IPS-18c (cell line): ENCODE results near the gene RHCG.

ENCODE experiments used
- H3K4me3 ChIP-seq: 2 replicates; pipeline ENCODE4 v1.7.0; 2013; ENCODE audit warnings: low read depth, mild to moderate bottlenecking, low read length, moderate library complexity; ENCODE audit not compliant: insufficient read depth
- H3K9me3 ChIP-seq: one replicate; pipeline ENCODE4 v1.6.1; 2013; ENCODE audit warnings: mild to moderate bottlenecking, low read length, moderate library complexity; ENCODE audit not compliant: control insufficient read depth, insufficient read depth

RHCG gene

GRCh38 chr15:89459271-89460038 lies 36.9 kb downstream of the RHCG start:
- H3K4me3 ChIP-seq, result no peak overlapping the region
- H3K9me3 ChIP-seq, result no peaks in the 10 kb centered on the region

DNA sequence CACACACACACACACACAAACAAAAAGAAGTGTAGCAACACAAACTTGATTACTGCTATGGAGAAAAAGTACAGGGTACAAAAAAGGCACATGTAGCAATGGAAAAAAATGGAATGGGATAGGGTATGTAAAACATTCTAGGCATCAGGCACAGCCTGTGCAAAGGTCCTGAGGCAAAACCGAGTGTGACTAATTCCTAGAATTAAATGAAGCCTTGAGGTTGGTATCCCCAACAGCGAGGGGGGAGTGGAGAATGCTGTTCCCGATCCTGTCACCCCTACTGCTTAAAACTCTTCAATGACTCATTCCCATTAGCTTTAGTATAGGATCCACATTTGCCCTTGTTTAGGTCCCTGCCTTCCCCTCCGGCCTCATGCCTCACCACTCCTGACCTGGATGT lies 37.9 kb downstream of the RHCG start:
- H3K9me3 ChIP-seq, result no peaks in the 10 kb centered on the region

GRCh38 chr15:89457086-89457485 lies 39.3 kb downstream of the RHCG start:
- Histone ChIP-seq H3K9me3 (no peaks in the 10 kb centered on the region), H3K4me3 (no peak overlapping the region)

More for the DNA sequence above, 37.9 kb downstream of the RHCG start:
- H3K4me3 ChIP-seq, result no peak overlapping the region

DNA sequence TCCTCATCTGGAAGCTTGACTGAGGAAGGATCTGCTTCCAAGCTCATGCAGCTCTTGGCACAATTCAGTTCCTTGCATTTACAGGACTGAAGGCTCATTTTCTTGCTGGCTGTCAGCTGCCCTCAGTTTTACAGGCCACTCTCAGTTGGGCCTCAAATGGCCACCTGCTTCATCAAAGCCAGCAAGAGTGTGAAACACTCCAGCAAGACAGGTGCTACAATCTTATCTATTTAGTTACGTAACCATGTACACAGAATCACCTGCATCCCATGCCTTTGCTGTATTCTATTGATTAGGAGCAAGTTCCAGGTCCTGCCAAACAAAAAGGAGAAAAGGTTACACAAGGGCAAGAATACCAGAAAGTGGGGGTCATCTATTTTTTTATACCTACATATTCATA lies 40.8 kb downstream of the RHCG start:
- Histone ChIP-seq H3K4me3 (no peak overlapping the region), H3K9me3 (no peaks in the 10 kb centered on the region)

- Histone ChIP-seq H3K9me3 (no peaks in the 10 kb centered on the region), H3K4me3 (no peak overlapping the region)
Observed at GRCh38 chr15:89452330-89452836, 44.0 kb downstream of the RHCG start.

DNA sequence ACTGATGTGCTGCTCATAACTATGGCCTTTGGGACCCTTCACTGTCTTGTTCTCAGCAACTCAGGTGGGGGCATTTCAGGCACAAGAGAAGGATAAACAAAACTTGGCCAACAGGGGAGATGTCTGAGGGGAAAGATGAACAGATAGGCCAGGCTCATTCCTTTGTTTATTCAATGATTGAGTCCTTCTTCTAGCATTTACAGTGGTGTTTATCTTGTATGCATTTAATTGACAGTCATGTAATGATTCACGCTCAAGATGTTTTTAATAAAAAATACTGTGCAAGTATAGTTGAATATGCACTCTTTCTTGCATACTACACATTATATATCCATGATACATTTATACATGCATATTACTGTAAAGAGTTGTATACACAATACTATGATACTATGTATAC lies 44.5 kb downstream of the RHCG start:
- Histone ChIP-seq H3K9me3 (no peaks in the 10 kb centered on the region), H3K4me3 (no peak overlapping the region)

GRCh38 chr15:89450076-89451006 lies 46.0 kb downstream of the RHCG start:
- no peaks in the 10 kb centered on the region for H3K9me3 ChIP-seq
- no peak overlapping the region for H3K4me3 ChIP-seq

- no peaks in the 10 kb centered on the region for H3K9me3 ChIP-seq
Observed at GRCh38 chr15:89448825-89449224, 47.6 kb downstream of the RHCG start.

DNA sequence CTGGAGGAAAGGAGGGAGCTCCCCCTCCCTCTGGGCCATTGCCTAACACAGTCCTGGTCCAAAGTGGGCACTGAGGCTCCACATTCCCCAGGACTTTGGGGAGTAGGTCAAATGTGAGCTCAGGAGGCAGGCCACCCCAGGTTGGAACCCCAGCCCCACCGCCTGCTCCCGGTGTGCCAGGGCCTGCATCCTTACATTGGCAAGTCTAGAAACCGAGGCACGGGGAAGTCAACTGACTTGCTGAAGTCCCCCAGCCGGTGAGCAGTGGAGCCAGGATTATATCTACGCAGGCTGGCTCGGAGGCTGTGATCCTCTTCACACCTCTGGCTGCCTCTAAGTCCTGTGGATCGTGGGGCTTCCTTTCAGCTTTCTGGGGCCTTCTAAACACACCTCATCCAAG lies 48.7 kb downstream of the RHCG start:
- Histone ChIP-seq H3K9me3 (no peaks in the 10 kb centered on the region), H3K4me3 (no peak overlapping the region)

More at GRCh38 chr15:89448825-89449224, 47.6 kb downstream of the RHCG start:
- H3K4me3 ChIP-seq, result no peak overlapping the region

- H3K4me3 ChIP-seq, result no peak overlapping the region
- H3K9me3 ChIP-seq, result no peaks in the 10 kb centered on the region
Observed at GRCh38 chr15:89446255-89446891, 50.0 kb downstream of the RHCG start.

GRCh38 chr15:89445518-89445917 lies 50.9 kb downstream of the RHCG start:
- Histone ChIP-seq H3K4me3 (no peak overlapping the region), H3K9me3 (no peaks in the 10 kb centered on the region)

GRCh38 chr15:89444241-89445225 lies 51.9 kb downstream of the RHCG start:
- Histone ChIP-seq H3K4me3 (no peak overlapping the region; the same call in 1 of the 2 replicates), H3K9me3 (no peaks in the 10 kb centered on the region)

- no peaks in the 10 kb centered on the region for H3K9me3 ChIP-seq
- H3K4me3 ChIP-seq, result no peak overlapping the region
Observed at GRCh38 chr15:89443581-89443980, 52.8 kb downstream of the RHCG start.

DNA sequence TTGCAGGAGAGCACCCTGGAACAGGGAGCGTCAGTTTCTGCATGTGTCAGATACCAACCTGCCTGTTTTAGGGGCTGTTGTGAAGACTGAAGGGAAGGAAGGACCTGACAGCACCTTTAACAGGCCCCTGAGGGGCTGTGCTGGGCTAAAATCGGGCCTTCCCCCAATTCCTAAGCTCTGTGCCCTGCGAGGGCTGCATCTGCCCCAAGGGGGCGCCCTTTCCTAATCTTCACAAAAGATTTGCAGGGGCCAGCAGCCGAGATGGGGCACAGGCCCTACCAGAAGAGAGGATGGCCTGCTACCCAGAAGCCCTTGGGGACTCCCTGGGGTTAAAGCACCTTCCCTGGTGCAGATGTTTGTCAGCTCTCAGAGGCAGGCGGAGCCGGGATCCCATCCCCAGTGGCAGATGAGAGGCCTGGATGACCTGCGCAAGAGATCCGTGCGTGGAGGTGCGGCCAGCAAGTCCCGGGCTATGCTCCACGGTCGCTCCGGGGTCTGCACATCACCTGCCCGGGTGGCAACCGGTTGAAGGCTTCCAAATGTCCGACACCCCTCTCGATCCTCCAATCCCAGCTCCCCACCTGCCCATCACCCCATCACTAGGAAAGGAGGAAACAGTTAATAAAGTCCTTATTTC lies 53.6 kb downstream of the RHCG start:
- no peaks in the 10 kb centered on the region for H3K9me3 ChIP-seq
- no peak overlapping the region for H3K4me3 ChIP-seq

DNA sequence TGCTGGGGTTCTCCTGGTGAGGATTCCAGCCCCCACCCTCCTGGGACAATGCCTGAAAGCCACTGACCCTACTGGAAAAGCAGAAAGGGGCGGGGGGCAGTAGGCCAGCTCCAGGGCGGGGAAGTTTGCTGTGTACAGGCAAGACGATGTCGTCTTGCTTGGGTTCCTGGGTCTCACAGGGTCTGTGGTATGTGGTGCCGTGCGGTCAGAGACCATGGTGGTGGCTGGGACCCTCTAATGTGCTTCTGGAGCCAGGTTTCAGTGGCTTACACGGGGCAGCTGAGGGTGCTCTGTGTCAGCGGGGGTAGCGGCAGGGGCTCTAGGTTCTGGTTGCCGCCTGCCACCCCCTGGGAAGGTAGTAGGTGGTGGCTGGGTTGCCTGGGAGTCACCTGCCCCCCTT lies 54.2 kb downstream of the RHCG start:
- Histone ChIP-seq H3K9me3 (no peaks in the 10 kb centered on the region), H3K4me3 (no peak overlapping the region)

GRCh38 chr15:89441295-89441812 lies 55.0 kb downstream of the RHCG start:
- no peak overlapping the region for H3K4me3 ChIP-seq
- no peaks in the 10 kb centered on the region for H3K9me3 ChIP-seq
